ENCODE measurements around the gene HBEGF. TPM values are rescaled to one million over a fixed set of nuclear protein-coding genes. Genes with fewer than 3 reads are reported as not detected.

The HBEGF gene
- total RNA-seq, 1 donor from 2014 or later = 2.4 TPM

DNA sequence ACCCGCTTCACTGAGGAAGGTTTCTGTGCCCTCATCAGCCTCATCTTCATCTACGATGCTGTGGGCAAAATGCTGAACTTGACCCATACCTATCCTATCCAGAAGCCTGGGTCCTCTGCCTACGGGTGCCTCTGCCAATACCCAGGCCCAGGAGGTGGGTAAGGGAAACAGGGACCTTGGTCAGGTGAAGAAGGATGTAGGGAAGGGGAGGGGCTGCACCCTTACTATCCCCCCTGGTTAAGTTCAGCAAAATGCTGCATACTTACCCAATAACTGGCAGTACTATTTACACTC lies 18.0 kb upstream of the HBEGF start:
- Mint-ChIP-seq H3K27me3 (ENCODE audit: insufficient read depth, low read depth) (peaks cover 2% of the 10 kb centered on the region), H3K27ac (no peak overlapping the region), H3K36me3 (no peaks in the 10 kb centered on the region), H3K4me1 (no peaks in the 10 kb centered on the region), H3K4me3 (no peak overlapping the region), H3K9me3 (no peaks in the 10 kb centered on the region)
- DNase-seq (ENCODE audit: low spot score) = no peak
- no peak overlapping the region for H3K4me3 ChIP-seq
- no peaks in the 10 kb centered on the region for H3F3A ChIP-seq (ENCODE audit: low read depth)
- peaks cover 6% of the 10 kb centered on the region for H3K4me1 ChIP-seq
- peaks cover 9% of the 10 kb centered on the region for H3K27me3 ChIP-seq
- TF ChIP-seq EZH2 (IDR thresholded peaks at IDR 0.05) (no peak), EZH2phosphoT487 (IDR thresholded peaks at IDR 0.05) (no peak), CTCF (IDR thresholded peaks at IDR 0.05) (no peak)
- H4K20me1 ChIP-seq (ENCODE audit: low read depth) = no peaks in the 10 kb centered on the region
- no peaks in the 10 kb centered on the region for H3K79me2 ChIP-seq (ENCODE audit: low read depth)
- no peak overlapping the region for H3K27ac ChIP-seq
- H3K36me3 ChIP-seq = no peaks in the 10 kb centered on the region
- no peaks in the 10 kb centered on the region for H3K9me3 ChIP-seq (ENCODE audit: low read depth)
- H2AFZ ChIP-seq (replicated peaks) = no peak overlapping the region
- H3K4me2 ChIP-seq = no peak overlapping the region
- H3K9ac ChIP-seq = no peak overlapping the region

- no peak for DNase-seq (ENCODE audit: low spot score)
- Mint-ChIP-seq H3K4me1 (peaks cover under 1% of the 10 kb centered on the region), H3K9me3 (no peaks in the 10 kb centered on the region), H3K36me3 (no peaks in the 10 kb centered on the region), H3K27ac (no peak overlapping the region), H3K27me3 (ENCODE audit: insufficient read depth, low read depth) (peaks cover 2% of the 10 kb centered on the region), H3K4me3 (no peak overlapping the region)
- Histone ChIP-seq H2AFZ (replicated peaks) (peak overlapping the region; percentile 97), H3K9me3 (ENCODE audit: low read depth) (no peaks in the 10 kb centered on the region), H3K79me2 (ENCODE audit: low read depth) (no peaks in the 10 kb centered on the region), H3F3A (ENCODE audit: low read depth) (peaks cover 4% of the 10 kb centered on the region), H3K4me3 (peak overlapping the region; percentile 47), H4K20me1 (ENCODE audit: low read depth) (no peaks in the 10 kb centered on the region), H3K9ac (no peak overlapping the region), H3K27ac (no peak overlapping the region), H3K36me3 (no peaks in the 10 kb centered on the region), H3K4me1 (peaks cover 11% of the 10 kb centered on the region), H3K4me2 (peak overlapping the region; percentile 77), H3K27me3 (peaks cover 9% of the 10 kb centered on the region)
- no peak for TF ChIP-seq CTCF (IDR thresholded peaks at IDR 0.05)
- TF ChIP-seq EZH2phosphoT487 (IDR thresholded peaks at IDR 0.05) = no peak
- no peak for TF ChIP-seq EZH2 (IDR thresholded peaks at IDR 0.05)
These were observed 17.4 kb upstream of the HBEGF start for GRCh38 chr5:140363631-140364471.

- H3K27me3 Mint-ChIP-seq (ENCODE audit: insufficient read depth, low read depth) = peaks cover 2% of the 10 kb centered on the region
- peak overlapping the region; percentile 77 for H3K4me2 ChIP-seq
These were observed 16.6 kb upstream of the HBEGF start for GRCh38 chr5:140362875-140363630.

More at GRCh38 chr5:140362875-140363630, 16.6 kb upstream of the HBEGF start:
- H3K4me3 ChIP-seq = peak overlapping the region; percentile 47
- H3K9me3 Mint-ChIP-seq = no peaks in the 10 kb centered on the region
- TF ChIP-seq EZH2 (IDR thresholded peaks at IDR 0.05) = no peak
- peak; percentile 94 for TF ChIP-seq CTCF (IDR thresholded peaks at IDR 0.05)
- TF ChIP-seq EZH2phosphoT487 (IDR thresholded peaks at IDR 0.05) = no peak
- peak overlapping the region; percentile 72 for H3K4me3 Mint-ChIP-seq
- no peaks in the 10 kb centered on the region for H3K79me2 ChIP-seq (ENCODE audit: low read depth)
- peaks cover 9% of the 10 kb centered on the region for H3K27me3 ChIP-seq
- no peaks in the 10 kb centered on the region for H3K36me3 Mint-ChIP-seq
- no peaks in the 10 kb centered on the region for H3K36me3 ChIP-seq
- H4K20me1 ChIP-seq (ENCODE audit: low read depth) = no peaks in the 10 kb centered on the region
- H3K27ac ChIP-seq = no peak overlapping the region
- peaks cover 11% of the 10 kb centered on the region for H3F3A ChIP-seq (ENCODE audit: low read depth)
- no peak overlapping the region for H3K27ac Mint-ChIP-seq
- H2AFZ ChIP-seq (replicated peaks) = peak overlapping the region; percentile 97
- H3K9me3 ChIP-seq (ENCODE audit: low read depth) = no peaks in the 10 kb centered on the region
- peaks cover 16% of the 10 kb centered on the region for H3K4me1 ChIP-seq
- peak; percentile 88 for DNase-seq (ENCODE audit: low spot score)
- H3K9ac ChIP-seq = no peak overlapping the region
- peaks cover 6% of the 10 kb centered on the region for H3K4me1 Mint-ChIP-seq
